Large intestine (tissue), 3 donors: ENCODE results near the gene POLR2F. TPM values are rescaled to one million over a fixed set of nuclear protein-coding genes. Genes with fewer than 3 reads are reported as not detected.

ENCODE experiments used
- DNase-seq, 2 donors: peaks; one replicate each; pipeline versions ENCODE4 v3.0.0 to v3.0.0-alpha.2; 2013
- H3K27ac ChIP-seq: one replicate; pipeline ENCODE4 v1.5.1; 2013; ENCODE audit warnings: low read length
- H3K27me3 ChIP-seq: 2 replicates; pipeline ENCODE4 v1.6.1; 2013; ENCODE audit warnings: low read length; ENCODE audit not compliant: control insufficient read depth, insufficient read depth
- H3K36me3 ChIP-seq: 2 replicates; pipeline ENCODE4 v1.6.1; 2013; ENCODE audit warnings: low read length; ENCODE audit not compliant: control insufficient read depth, insufficient read depth
- H3K4me1 ChIP-seq: one replicate; pipeline ENCODE4 v1.6.1; 2013; ENCODE audit warnings: low read length; ENCODE audit not compliant: control insufficient read depth, insufficient read depth
- H3K4me3 ChIP-seq: one replicate; pipeline ENCODE4 v1.5.1; 2013; ENCODE audit warnings: low read length
- H3K9me3 ChIP-seq: one replicate; pipeline ENCODE4 v1.6.1; 2013; ENCODE audit warnings: mild to moderate bottlenecking, low read depth, low read length, moderate library complexity; ENCODE audit not compliant: control insufficient read depth
- WGBS: methylation state at CpG from one replicate; pipeline ENCODE4 v1.1.5; 2013; ENCODE audit warnings: low lambda C conversion rate; ENCODE audit not compliant: insufficient coverage; 5-methylcytosine and 5-hydroxymethylcytosine counted together
- polyA plus RNA-seq: library from polyadenylated mRNA; unstranded; fragments of 120-200 nt; gene quantifications from one replicate; pipeline ENCODE4 v1.2.1, GENCODE V29; 2013

POLR2F gene
- polyA plus RNA-seq, 1 donor: 62.8 TPM

DNA sequence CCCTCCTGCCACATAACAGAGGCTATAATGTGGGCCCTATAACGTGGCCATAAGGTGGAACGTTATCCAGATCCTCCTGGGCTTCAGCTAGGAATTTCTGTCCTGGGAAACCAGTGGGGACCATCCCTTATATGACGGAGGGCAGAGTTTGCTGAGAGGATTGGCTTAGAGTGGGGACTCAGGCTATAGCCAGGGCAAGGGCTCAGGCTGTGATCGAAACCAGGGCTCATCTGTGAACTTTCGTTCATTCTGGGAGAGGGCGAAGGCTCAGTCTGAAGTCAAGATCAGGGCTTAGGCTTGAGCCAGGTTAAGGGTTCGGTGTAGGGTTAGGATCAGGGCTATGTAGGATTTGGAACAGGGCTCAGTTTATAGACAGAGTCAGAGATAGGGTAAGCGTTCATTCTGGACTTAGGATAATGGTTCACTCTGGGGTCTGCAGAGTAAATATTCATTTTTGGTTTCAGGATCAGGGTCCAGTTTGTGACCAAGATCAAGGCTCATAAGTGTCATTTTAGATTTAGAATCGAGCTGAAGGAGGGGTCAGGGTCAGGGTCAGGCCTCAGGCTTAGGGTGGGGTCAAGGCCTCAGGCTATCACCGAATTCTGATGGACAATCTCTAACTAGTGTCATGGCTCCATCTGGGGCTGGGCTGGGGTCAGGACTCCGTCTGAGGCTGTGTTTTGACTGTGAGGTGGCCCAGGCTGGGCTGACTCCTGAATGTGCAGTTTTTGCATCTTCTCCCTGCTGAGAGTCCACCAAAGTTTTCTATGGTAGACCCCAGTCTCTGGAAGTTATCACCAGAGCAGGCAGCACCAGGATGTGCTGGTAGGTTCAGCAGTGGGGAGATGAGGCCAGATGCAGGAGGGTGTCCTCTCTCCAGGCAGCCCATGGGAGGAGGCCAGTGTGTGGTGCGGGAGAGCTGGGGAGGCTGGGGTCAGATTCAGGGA lies 64.7 kb downstream of the POLR2F start:
- no peaks in the 10 kb centered on the region for H3K9me3 ChIP-seq
- peaks cover 8% of the 10 kb centered on the region for H3K4me1 ChIP-seq
- H3K27ac ChIP-seq: no peak overlapping the region
- no peaks in the 10 kb centered on the region for H3K27me3 ChIP-seq
- H3K36me3 ChIP-seq: no peaks in the 10 kb centered on the region
- 100% methylated on average over 2 of the region's 12 CpGs for WGBS
- DNase-seq: no peak
- H3K4me3 ChIP-seq: no peak overlapping the region

Other genes starting within 250 kb of the POLR2F start
- 9.2 TPM for gene GCAT, start 145.8 kb upstream of the POLR2F start, polyA plus RNA-seq
- gene GALR3, start 130.3 kb upstream of the POLR2F start, polyA plus RNA-seq: 0.04 TPM
- 25.1 TPM for gene ANKRD54, start 109.4 kb upstream of the POLR2F start, polyA plus RNA-seq
- gene EIF3L, start 104.3 kb upstream of the POLR2F start, polyA plus RNA-seq: 644 TPM
- gene MICALL1, start 47.4 kb upstream of the POLR2F start, polyA plus RNA-seq: 14.5 TPM
- gene C22orf23, start 98 bp upstream of the POLR2F start, polyA plus RNA-seq: 0.73 TPM
- gene SOX10, start 30.9 kb downstream of the POLR2F start, polyA plus RNA-seq: 8.8 TPM
- gene PICK1, start 103.7 kb downstream of the POLR2F start, polyA plus RNA-seq: 32.0 TPM
- gene SLC16A8, start 130.5 kb downstream of the POLR2F start, polyA plus RNA-seq: 2.3 TPM
- 119 TPM for gene BAIAP2L2, start 157.0 kb downstream of the POLR2F start, polyA plus RNA-seq
- 71.1 TPM for gene PLA2G6, start 228.1 kb downstream of the POLR2F start, polyA plus RNA-seq
- 20.2 TPM for gene MAFF, start 248.3 kb downstream of the POLR2F start, polyA plus RNA-seq